H9 (cell line): ENCODE data around the gene P4HA3. TPM values are rescaled to one million over a fixed set of nuclear protein-coding genes. Genes with fewer than 3 reads are reported as not detected.

ENCODE experiments used
- DNase-seq: peaks from one replicate; pipeline ENCODE4 v3.0.0-alpha.2; 2017
- H2AFZ ChIP-seq: one replicate; pipeline ENCODE4 v1.6.1; 2013; ENCODE audit warnings: mild to moderate bottlenecking, low read length, control low read depth, moderate library complexity
- H2AK5ac ChIP-seq: 2 replicates; pipeline ENCODE4 v1.6.1; 2013; ENCODE audit warnings: low read length, control low read depth, mixed read lengths; ENCODE audit not compliant: insufficient read length
- H2BK120ac ChIP-seq: one replicate; pipeline ENCODE4 v1.6.1; 2013; ENCODE audit warnings: low read depth, mild to moderate bottlenecking, low read length, control low read depth, inconsistent platforms; ENCODE audit not compliant: poor library complexity, severe bottlenecking
- H2BK12ac ChIP-seq: 2 replicates; pipeline ENCODE4 v1.6.1; 2013; ENCODE audit warnings: low read length, control low read depth, mixed read lengths, low read depth; ENCODE audit not compliant: insufficient read length
- H2BK15ac ChIP-seq: 2 replicates; pipeline ENCODE4 v1.6.1; 2013; ENCODE audit warnings: low read depth, low read length, control low read depth
- H2BK20ac ChIP-seq: one replicate; pipeline ENCODE4 v1.6.1; 2013; ENCODE audit warnings: low read depth, mild to moderate bottlenecking, low read length, control low read depth, inconsistent platforms; ENCODE audit not compliant: poor library complexity, severe bottlenecking
- H2BK5ac ChIP-seq: 2 replicates; pipeline ENCODE4 v1.6.1; 2013; ENCODE audit warnings: low read length, control low read depth, mixed read lengths; ENCODE audit not compliant: insufficient read length
- H3K14ac ChIP-seq: 2 replicates; pipeline ENCODE4 v1.6.1; 2013; ENCODE audit warnings: low read length, control low read depth; ENCODE audit not compliant: insufficient read depth
- H3K18ac ChIP-seq: 2 replicates; pipeline ENCODE4 v1.6.1; 2013; ENCODE audit warnings: low read depth, mild to moderate bottlenecking, mixed read lengths, low read length, control low read depth; ENCODE audit not compliant: insufficient read length
- H3K23ac ChIP-seq: 2 replicates; pipeline ENCODE4 v1.6.1; 2013; ENCODE audit warnings: low read length, control low read depth, mixed read lengths, low read depth; ENCODE audit not compliant: insufficient read length
- H3K23me2 ChIP-seq: 2 replicates; pipeline ENCODE4 v1.6.1; 2013; ENCODE audit warnings: low read depth, mild to moderate bottlenecking, mixed read lengths, low read length, control low read depth; ENCODE audit not compliant: insufficient read length, poor library complexity, severe bottlenecking
- H3K27ac ChIP-seq: 2 replicates; pipeline ENCODE4 v1.5.1; 2013; ENCODE audit warnings: low read length, control low read depth, mixed read lengths, low read depth; ENCODE audit not compliant: insufficient read length
- H3K27me3 ChIP-seq: 2 replicates; pipeline ENCODE4 v1.6.1; 2013; ENCODE audit warnings: low read length, control low read depth, inconsistent platforms; ENCODE audit not compliant: insufficient read depth
- H3K4ac ChIP-seq: 2 replicates; pipeline ENCODE4 v1.6.1; 2013; ENCODE audit warnings: low read depth, mild to moderate bottlenecking, control low read depth, inconsistent platforms, low read length, moderate library complexity
- H3K4me1 ChIP-seq: 2 replicates; pipeline ENCODE4 v1.6.1; 2013; ENCODE audit warnings: low read length, control low read depth, inconsistent platforms; ENCODE audit not compliant: insufficient read depth
- H3K4me2 ChIP-seq: 2 replicates; pipeline ENCODE4 v1.6.1; 2013; ENCODE audit warnings: low read length, control low read depth, mixed read lengths; ENCODE audit not compliant: insufficient read length, insufficient read depth
- H3K56ac ChIP-seq: 2 replicates; pipeline ENCODE4 v1.6.1; 2013; ENCODE audit warnings: low read depth, mild to moderate bottlenecking, mixed read lengths, low read length, control low read depth; ENCODE audit not compliant: insufficient read length
- H3K79me1 ChIP-seq: 2 replicates; pipeline ENCODE4 v1.6.1; 2013; ENCODE audit warnings: low read depth, mild to moderate bottlenecking, moderate library complexity, low read length, control low read depth, inconsistent platforms; ENCODE audit not compliant: insufficient read depth, poor library complexity, severe bottlenecking
- H3K79me2 ChIP-seq: 2 replicates; pipeline ENCODE4 v1.6.1; 2013; ENCODE audit warnings: low read length, control low read depth, inconsistent platforms; ENCODE audit not compliant: insufficient read depth
- H3K9ac ChIP-seq: 2 replicates; pipeline ENCODE4 v1.6.1; 2013; ENCODE audit warnings: low read length, control low read depth, mixed read lengths; ENCODE audit not compliant: insufficient read length; ENCODE audit errors: extremely low read depth
- H3K9me3 ChIP-seq: one replicate; pipeline ENCODE4 v1.6.1; 2013; ENCODE audit warnings: low read depth, low read length, inconsistent platforms; ENCODE audit not compliant: control insufficient read depth
- H3T11ph ChIP-seq: one replicate; pipeline ENCODE4 v1.6.1; 2013; ENCODE audit warnings: mild to moderate bottlenecking, low read length, control low read depth, inconsistent platforms
- H4K20me1 ChIP-seq: one replicate; pipeline ENCODE4 v1.6.1; 2013; ENCODE audit not compliant: control insufficient read depth, insufficient read length, insufficient read depth
- H4K5ac ChIP-seq: 2 replicates; pipeline ENCODE4 v1.6.1; 2013; ENCODE audit warnings: low read depth, mild to moderate bottlenecking, mixed read lengths, low read length, control low read depth; ENCODE audit not compliant: insufficient read length
- H4K8ac ChIP-seq: replicated peaks from 2 replicates; pipeline ENCODE4 v1.6.1; 2013; ENCODE audit warnings: low read length, control low read depth, mixed read lengths, low read depth; ENCODE audit not compliant: insufficient read length
- H4K91ac ChIP-seq: 2 replicates; pipeline ENCODE4 v1.6.1; 2013; ENCODE audit warnings: low read depth, mild to moderate bottlenecking, moderate library complexity, mixed read lengths, low read length, control low read depth; ENCODE audit not compliant: insufficient read length
- H3K27ac Mint-ChIP-seq, 3 experiments: 2 replicates in 2 of 3; 3 replicates in 1 of 3; pipeline ENCODE4 v1.8.0; 2020 to 2021; ENCODE audit warnings: mixed read lengths in 3 of 3, mild to moderate bottlenecking in 1 of 3, moderate library complexity in 1 of 3
- H3K27me3 Mint-ChIP-seq: 2 replicates; pipeline ENCODE4 v1.8.0; 2021; ENCODE audit warnings: low read depth, mild to moderate bottlenecking, moderate library complexity, mixed read lengths
- H3K36me3 Mint-ChIP-seq, 3 experiments: 2 replicates in 2 of 3; 3 replicates in 1 of 3; pipeline ENCODE4 v1.8.0; 2020 to 2021; ENCODE audit warnings: low read depth in 3 of 3, mixed read lengths in 3 of 3; ENCODE audit not compliant: insufficient read depth in 1 of 3
- H3K4me1 Mint-ChIP-seq, 2 experiments: 2 replicates each; pipeline ENCODE4 v1.8.0; 2020; ENCODE audit warnings: mixed read lengths in 2 of 2
- H3K4me3 Mint-ChIP-seq, 2 experiments: 2 replicates in 1 of 2; 3 replicates in 1 of 2; pipeline ENCODE4 v1.8.0; 2020 to 2021; ENCODE audit warnings: mild to moderate bottlenecking in 2 of 2, mixed read lengths in 2 of 2, moderate library complexity in 1 of 2
- H3K9me3 Mint-ChIP-seq, 2 experiments: 2 replicates in 1 of 2; 3 replicates in 1 of 2; pipeline ENCODE4 v1.8.0; 2020; ENCODE audit warnings: mild to moderate bottlenecking in 2 of 2, mixed read lengths in 2 of 2, moderate library complexity in 1 of 2
- total RNA-seq: library from RNA; stranded (reverse); gene quantifications from 2 replicates; pipeline ENCODE4 v1.2.1, GENCODE V29; 2021
- TF ChIP-seq, protein P1 (sequence below): fragments of 200-600 bp; sonication (generic); conservative IDR thresholded peaks from 3 replicates; pipeline ENCODE4 v1.8.0; 2021; ENCODE audit warnings: antibody characterized with exemption, mild to moderate bottlenecking

P4HA3 gene
- total RNA-seq, 1 experiment from 2014 or later, result not detected

DNA sequence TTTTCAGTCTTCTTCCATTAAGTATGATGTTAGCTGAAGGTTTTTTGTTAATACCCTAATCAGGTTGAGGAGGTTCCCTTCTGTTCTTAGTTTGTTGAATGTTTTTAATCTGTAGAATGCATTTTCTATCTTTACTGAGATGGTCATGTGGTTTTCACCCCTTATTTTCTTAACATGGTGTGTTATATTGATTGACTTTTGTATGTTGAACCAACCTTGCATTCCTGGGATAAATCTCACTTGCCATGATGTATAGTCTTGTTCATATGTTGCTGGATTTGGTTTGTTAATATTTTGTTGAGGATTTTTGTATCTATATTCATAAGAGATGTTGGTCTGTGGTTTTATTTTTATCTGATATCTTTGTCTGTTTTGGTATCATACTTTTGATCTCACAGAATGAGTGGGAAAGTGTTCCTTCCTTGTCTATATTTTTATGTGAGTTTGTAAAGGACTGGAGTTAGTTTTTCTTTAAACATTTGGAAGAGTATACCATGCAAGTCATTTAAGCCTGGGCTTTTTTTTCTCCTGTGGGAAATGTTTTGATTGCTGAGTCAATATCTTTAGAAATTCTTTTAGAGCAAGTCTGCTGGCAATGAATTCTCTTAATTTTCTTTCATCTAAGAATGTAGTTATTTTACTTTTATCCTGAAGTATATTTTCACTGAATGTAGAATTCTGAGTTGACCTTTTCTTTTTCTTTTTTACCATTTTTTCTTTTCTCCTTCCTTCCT is 5.5 kb upstream of the P4HA3 start:
- Histone ChIP-seq H2AK5ac (no peak overlapping the region), H3K4me1 (peaks cover 3% of the 10 kb centered on the region; the same call in 1 of the 2 replicates), H4K91ac (no peak overlapping the region), H3K27ac (no peak overlapping the region), H2BK120ac (no peak overlapping the region), H2BK5ac (no peak overlapping the region), H4K8ac (no peak overlapping the region), H4K20me1 (no peaks in the 10 kb centered on the region), H3K9me3 (no peaks in the 10 kb centered on the region), H3K4me2 (no peak overlapping the region), H3K14ac (no peak overlapping the region), H3T11ph (no peak overlapping the region), H2BK15ac (no peak overlapping the region), H3K9ac (no peak overlapping the region), H3K18ac (no peak overlapping the region), H2BK20ac (no peak overlapping the region), H2AFZ (no peak overlapping the region), H3K23me2 (no peaks in the 10 kb centered on the region), H4K5ac (no peak overlapping the region), H3K79me2 (no peaks in the 10 kb centered on the region; the same call in 1 of the 2 replicates), H3K79me1 (no peaks in the 10 kb centered on the region), H3K23ac (no peak overlapping the region), H3K4ac (no peak overlapping the region), H3K27me3 (no peaks in the 10 kb centered on the region; the same call in 1 of the 2 replicates), H3K56ac (no peak overlapping the region), H2BK12ac (no peak overlapping the region)
- Mint-ChIP-seq H3K36me3 (peaks cover 0 to 8% (median 4%) of the 10 kb centered on the region in 3 experiments; a peak in 2 of 7 replicates), H3K27me3 (peaks cover 30% of the 10 kb centered on the region), H3K9me3 (peaks cover 15 to 19% of the 10 kb centered on the region in 2 experiments), H3K4me3 (no peak overlapping the region), H3K27ac (no peak overlapping the region), H3K4me1 (peaks cover 8 to 13% of the 10 kb centered on the region in 2 experiments; a peak in 3 of 4 replicates)
- DNase-seq, result no peak
- TF ChIP-seq, protein P1, sequence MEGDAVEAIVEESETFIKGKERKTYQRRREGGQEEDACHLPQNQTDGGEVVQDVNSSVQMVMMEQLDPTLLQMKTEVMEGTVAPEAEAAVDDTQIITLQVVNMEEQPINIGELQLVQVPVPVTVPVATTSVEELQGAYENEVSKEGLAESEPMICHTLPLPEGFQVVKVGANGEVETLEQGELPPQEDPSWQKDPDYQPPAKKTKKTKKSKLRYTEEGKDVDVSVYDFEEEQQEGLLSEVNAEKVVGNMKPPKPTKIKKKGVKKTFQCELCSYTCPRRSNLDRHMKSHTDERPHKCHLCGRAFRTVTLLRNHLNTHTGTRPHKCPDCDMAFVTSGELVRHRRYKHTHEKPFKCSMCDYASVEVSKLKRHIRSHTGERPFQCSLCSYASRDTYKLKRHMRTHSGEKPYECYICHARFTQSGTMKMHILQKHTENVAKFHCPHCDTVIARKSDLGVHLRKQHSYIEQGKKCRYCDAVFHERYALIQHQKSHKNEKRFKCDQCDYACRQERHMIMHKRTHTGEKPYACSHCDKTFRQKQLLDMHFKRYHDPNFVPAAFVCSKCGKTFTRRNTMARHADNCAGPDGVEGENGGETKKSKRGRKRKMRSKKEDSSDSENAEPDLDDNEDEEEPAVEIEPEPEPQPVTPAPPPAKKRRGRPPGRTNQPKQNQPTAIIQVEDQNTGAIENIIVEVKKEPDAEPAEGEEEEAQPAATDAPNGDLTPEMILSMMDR, result no peak
